Endothelial cell of umbilical vein (primary cell): ENCODE data around the gene PTPN3. TPM values are rescaled to one million over a fixed set of nuclear protein-coding genes. Genes with fewer than 3 reads are reported as not detected.

Experiments used
- BruUV-seq: library from RNA; stranded (reverse); fragments of 400-500 nt; replicated peaks from 2 replicates; lab custom pipeline; 2021; lab: Mats Ljungman, UMichigan
- CTCF ChIA-PET: fragments of 300-600, 350-600 bp; sonication (Branson Sonifier 250); formaldehyde crosslinking; loops from one replicate; lab custom pipeline; 2021; ENCODE audit warnings: antibody characterized with exemption, inconsistent platforms; lab: Charles Lee
- POLR2A ChIA-PET: fragments of 300-600, 350-600 bp; sonication (Branson Sonifier 250); formaldehyde crosslinking; loops from one replicate; lab custom pipeline; 2021; ENCODE audit warnings: antibody characterized with exemption, inconsistent platforms; lab: Charles Lee
- DNase-seq: peaks from one replicate; pipeline ENCODE4 v3.0.0-alpha.2; 2011; ENCODE audit warnings: low read depth, low spot score
- FAIRE-seq: peaks from 2 replicates; lab custom pipeline; 2011; peaks lifted over from hg19 to GRCh38; lab: Jason Lieb, UNC
- H2AFZ ChIP-seq: 2 replicates; pipeline ENCODE4 v1.6.0; 2012; ENCODE audit warnings: low read depth, low read length, control low read depth, inconsistent platforms
- H3K27ac ChIP-seq: 2 replicates; pipeline ENCODE4 v1.5.1; 2011; ENCODE audit warnings: low read depth, mild to moderate bottlenecking, control low read depth, low read length, moderate library complexity; ENCODE audit not compliant: insufficient read depth
- H3K27me3 ChIP-seq, 2 experiments: 2 replicates each; pipeline versions ENCODE4 v1.6.0 to v1.6.1; 2011; ENCODE audit warnings: low read length in 2 of 2, mixed read lengths in 1 of 2; ENCODE audit not compliant: control insufficient read depth in 2 of 2, insufficient read depth in 2 of 2
- H3K36me3 ChIP-seq, 2 experiments: 2 replicates in 1 of 2; 3 replicates in 1 of 2; pipeline ENCODE4 v1.5.1; 2011; ENCODE audit warnings: low read length in 2 of 2, mild to moderate bottlenecking in 1 of 2, moderate library complexity in 1 of 2; ENCODE audit not compliant: control insufficient read depth in 2 of 2, insufficient read depth in 2 of 2; ENCODE audit errors: extremely low read depth in 1 of 2
- H3K4me1 ChIP-seq: 3 replicates; pipeline ENCODE4 v1.5.1; 2011; ENCODE audit warnings: mild to moderate bottlenecking, low read length; ENCODE audit not compliant: control insufficient read depth, insufficient read depth; ENCODE audit errors: extremely low read depth
- H3K4me2 ChIP-seq: 2 replicates; pipeline ENCODE4 v1.6.1; 2011; ENCODE audit warnings: low read length, control low read depth, mixed read lengths; ENCODE audit not compliant: insufficient read depth
- H3K4me3 ChIP-seq, 3 experiments: fragments of 200-600 bp in 1 of 3; sonication (generic), shearing (Covaris generic) in 1 of 3; replicated peaks in 1 of 3; 2 replicates each; pipeline ENCODE4 v1.5.1; 2011 to 2016; ENCODE audit warnings: control low read depth in 3 of 3, low read length in 3 of 3, mild to moderate bottlenecking in 2 of 3, inconsistent platforms in 1 of 3, low read depth in 1 of 3, moderate library complexity in 1 of 3; ENCODE audit not compliant: insufficient read depth in 1 of 3
- H3K79me2 ChIP-seq: 2 replicates; pipeline ENCODE4 v1.6.0; 2012; ENCODE audit warnings: low read length, inconsistent platforms; ENCODE audit not compliant: control insufficient read depth, insufficient read depth
- H3K9ac ChIP-seq: replicated peaks from 2 replicates; pipeline ENCODE3; 2011; ENCODE audit warnings: low read length, control low read depth; ENCODE audit not compliant: insufficient read depth; ENCODE audit errors: extremely low read depth
- H3K9me1 ChIP-seq: replicated peaks from 3 replicates; pipeline ENCODE4 v1.6.0; 2011; ENCODE audit warnings: mild to moderate bottlenecking, low read length; ENCODE audit not compliant: control insufficient read depth, insufficient read depth; ENCODE audit errors: extremely low read depth
- H3K9me3 ChIP-seq: replicated peaks from 2 replicates; pipeline ENCODE4 v1.5.1; 2012; ENCODE audit warnings: low read length, inconsistent platforms; ENCODE audit not compliant: control insufficient read depth, insufficient read depth
- H4K20me1 ChIP-seq: replicated peaks from 2 replicates; pipeline ENCODE3; 2011; ENCODE audit warnings: mild to moderate bottlenecking, low read length; ENCODE audit not compliant: control insufficient read depth, insufficient read depth; ENCODE audit errors: extremely low read depth
- EZH2 ChIP-seq: IDR thresholded peaks from 2 replicates; pipeline ENCODE4 v1.6.1; 2012; ENCODE audit warnings: borderline replicate concordance, low read depth, mild to moderate bottlenecking, moderate library complexity, low read length, inconsistent platforms; ENCODE audit not compliant: severe bottlenecking
- JUN ChIP-seq: IDR thresholded peaks from 2 replicates; pipeline ENCODE4 v1.6.1; 2011; ENCODE audit warnings: borderline replicate concordance, low read depth; ENCODE audit not compliant: insufficient read length, insufficient read depth
- MYC ChIP-seq: IDR thresholded peaks from one replicate; pipeline ENCODE4 v1.6.1; 2011; ENCODE audit warnings: mild to moderate bottlenecking, low read depth, low read length
- POLR2A ChIP-seq: IDR thresholded peaks from 2 replicates; pipeline ENCODE4 v1.6.1; 2012; ENCODE audit warnings: low read depth, mild to moderate bottlenecking, control low read depth, low read length
- POLR2AphosphoS5 ChIP-seq: IDR thresholded peaks from 2 replicates; pipeline ENCODE4 v1.6.1; 2012; ENCODE audit warnings: low read depth, mild to moderate bottlenecking, control low read depth, low read length, moderate library complexity; ENCODE audit not compliant: insufficient read depth
- dilution Hi-C: fragments of 300-500 bp; cut with MboI; formaldehyde crosslinking; loops from one replicate; pipeline ENCODE4 v1.15.0; 2019; ENCODE audit warnings: low sequenced_read_pairs; ENCODE audit not compliant: extremely low pct_ligation_motif_present
- intact Hi-C: fragments of 100-400 bp; cut with micrococcal nuclease; formaldehyde crosslinking; loops from one replicate; pipeline ENCODE4 v1.10.0; 2022
- polyA plus RNA-seq, 4 experiments: library from polyadenylated mRNA; depleted of rRNA in 3 of 4; stranded (reverse) in 3 of 4; unstranded in 1 of 4; fragments of >200 nt; gene quantifications; 2 replicates each; pipeline versions ENCODE4 v1.2.1 to v1.2.3, GENCODE V29; 2011 to 2012; ENCODE audit warnings: missing spikeins in 1 of 4
- total RNA-seq: library from RNA; stranded (reverse); gene quantifications from 2 replicates; pipeline ENCODE4 v1.2.3, GENCODE V29; 2021
- TF ChIP-seq, protein P1 (sequence below): IDR thresholded peaks from 2 replicates; pipeline ENCODE4 v1.6.1; 2011; ENCODE audit not compliant: insufficient read depth, insufficient read length

The PTPN3 gene
- total and polyA plus RNA-seq, 2 donors (not counting 3 experiments of a cell fraction or from before 2014, with no cell fraction given): 0.01 TPM; not detected in 1

DNA sequence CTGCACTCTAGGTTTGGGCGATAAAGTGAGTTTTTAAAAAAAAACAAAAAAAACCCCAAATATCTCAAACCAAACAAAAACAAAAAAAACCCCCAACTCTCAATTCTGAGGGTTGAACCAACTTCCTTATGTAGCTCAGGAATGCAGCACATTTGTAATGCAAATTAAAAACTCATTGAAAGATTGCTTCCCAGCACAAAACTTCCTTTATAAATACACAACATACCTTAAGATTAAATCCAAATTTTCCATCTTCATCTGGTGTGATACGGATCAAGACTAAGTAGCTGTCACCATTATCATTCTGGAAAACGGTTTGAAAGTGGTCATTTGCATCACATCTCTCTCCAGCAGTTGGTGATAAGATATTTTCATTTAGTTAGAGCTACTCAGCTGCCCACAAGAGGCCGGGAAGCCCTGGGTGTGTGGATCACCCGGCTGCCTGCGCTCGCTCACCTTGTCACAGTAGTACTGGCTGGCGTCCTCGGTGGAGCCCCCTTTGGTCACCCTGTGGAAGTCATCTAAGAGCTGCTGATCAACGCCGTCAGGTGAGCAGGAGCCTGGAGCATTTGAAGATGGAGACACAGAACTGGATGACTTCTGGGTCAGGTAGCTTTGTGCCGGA lies 88.2 kb downstream of the PTPN3 start:
- no peak for DNase-seq

DNA sequence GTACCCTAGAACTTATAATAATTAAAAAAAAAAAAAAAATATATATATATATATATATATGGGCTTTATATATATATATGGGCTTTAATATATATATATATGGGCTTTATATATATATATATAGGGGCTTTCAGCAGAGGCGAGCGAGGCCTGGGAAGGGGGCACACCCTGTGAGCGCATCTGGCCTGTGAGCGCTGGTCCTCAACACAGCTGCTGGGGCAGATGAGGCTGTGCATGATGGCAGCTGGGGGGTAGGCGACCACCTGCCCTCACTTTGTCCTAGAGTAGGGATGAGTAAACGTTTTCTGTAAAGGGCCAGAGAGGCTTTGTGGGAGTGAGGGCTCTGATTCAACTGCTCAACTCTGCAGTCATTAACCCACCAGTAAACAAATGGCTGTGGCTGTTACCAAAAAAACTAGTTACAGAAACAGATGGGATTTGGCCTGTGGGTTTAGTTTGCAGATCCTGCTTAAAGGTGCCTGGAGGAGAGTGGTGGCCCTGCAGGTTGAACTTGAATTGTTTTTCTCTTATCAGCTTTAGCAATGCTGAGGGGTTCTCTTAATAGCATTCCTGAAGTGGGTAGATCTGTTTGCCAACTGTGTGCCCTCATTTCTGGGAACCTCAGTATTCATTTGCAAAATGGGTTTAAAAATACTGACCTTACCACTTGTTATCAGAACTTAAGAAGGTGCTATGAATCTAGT lies 89.2 kb downstream of the PTPN3 start:
- Histone ChIP-seq H3K9ac (no peak overlapping the region), H3K4me2 (no peak overlapping the region), H3K79me2 (no peaks in the 10 kb centered on the region), H3K4me3 (no peak overlapping the region), H3K27me3 (peaks cover 0 to under 1% of the 10 kb centered on the region in 2 experiments), H4K20me1 (no peaks in the 10 kb centered on the region), H3K9me3 (no peaks in the 10 kb centered on the region), H3K4me1 (no peaks in the 10 kb centered on the region), H3K36me3 (no peaks in the 10 kb centered on the region), H2AFZ (no peak overlapping the region), H3K9me1 (no peaks in the 10 kb centered on the region), H3K27ac (no peak overlapping the region)
- no peak for FAIRE-seq
- dilution Hi-C loops (no loop called here), intact Hi-C loops (no loop called here)
- BruUV-seq: no TSS peak
- ChIA-PET POLR2A (no interaction called here), CTCF (interaction anchor here (2.0 kb wide), 1 partner anchor 10 kb away, joined by 11 read pairs; no protein-coding TSS in a partner anchor)
- TF ChIP-seq POLR2A: no peak
- no peak for DNase-seq

More for the DNA sequence above, 88.2 kb downstream of the PTPN3 start:
- no peaks in the 10 kb centered on the region for H3K27me3 ChIP-seq
- no peaks in the 10 kb centered on the region for H3K9me1 ChIP-seq
- TF ChIP-seq, protein P1, sequence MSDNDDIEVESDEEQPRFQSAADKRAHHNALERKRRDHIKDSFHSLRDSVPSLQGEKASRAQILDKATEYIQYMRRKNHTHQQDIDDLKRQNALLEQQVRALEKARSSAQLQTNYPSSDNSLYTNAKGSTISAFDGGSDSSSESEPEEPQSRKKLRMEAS: no peak
- TF ChIP-seq MYC (no peak), POLR2A (no peak), POLR2AphosphoS5 (no peak), EZH2 (no peak), JUN (no peak)
- no peak overlapping the region for H3K4me3 ChIP-seq
- H3K9me3 ChIP-seq: no peaks in the 10 kb centered on the region
- BruUV-seq: no TSS peak
- H3K4me1 ChIP-seq: no peaks in the 10 kb centered on the region
- dilution Hi-C loops (no loop called here), intact Hi-C loops (no loop called here)
- H3K4me2 ChIP-seq: no peak overlapping the region
- no peaks in the 10 kb centered on the region for H4K20me1 ChIP-seq
- H3K9ac ChIP-seq: no peak overlapping the region
- ChIA-PET CTCF (interaction anchor here (0.8 to 2.3 kb wide), 4 partner anchors 10 to 60 kb away, joined by 3 to 11 read pairs (median 8); no protein-coding TSS in a partner anchor), POLR2A (no interaction called here)
- H3K27ac ChIP-seq: no peak overlapping the region
- no peaks in the 10 kb centered on the region for H3K79me2 ChIP-seq
- H3K36me3 ChIP-seq: no peaks in the 10 kb centered on the region
- no peak for FAIRE-seq
- no peak overlapping the region for H2AFZ ChIP-seq
